Inflammatory macrophage treated with lipopolysaccharide for 4 hours (primary cell): ENCODE data around the gene RS1.

Experiments used
- DNase-seq: peaks from one replicate; pipeline ENCODE4 v3.0.0-alpha.2; 2020

RS1 gene

DNA sequence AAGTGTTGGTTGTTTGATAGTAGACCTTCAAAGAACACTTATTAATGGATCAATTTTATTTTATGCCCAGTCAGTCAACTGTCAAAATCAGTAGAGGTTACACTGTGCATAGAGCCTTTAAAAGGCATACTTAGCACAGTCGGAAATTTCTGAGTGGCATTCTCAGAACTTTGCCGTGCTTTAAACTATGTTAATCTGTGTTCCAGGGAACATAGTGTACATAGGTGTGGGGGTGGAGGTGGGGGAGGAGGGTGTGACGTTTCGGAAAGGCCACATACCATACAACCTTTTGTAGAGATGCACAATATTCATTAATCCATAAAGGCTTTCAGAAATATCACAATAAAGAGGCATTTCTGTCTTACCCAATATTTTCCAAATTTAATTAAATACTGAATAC is 75.8 kb downstream of the RS1 start:
- DNase-seq = no peak

DNA sequence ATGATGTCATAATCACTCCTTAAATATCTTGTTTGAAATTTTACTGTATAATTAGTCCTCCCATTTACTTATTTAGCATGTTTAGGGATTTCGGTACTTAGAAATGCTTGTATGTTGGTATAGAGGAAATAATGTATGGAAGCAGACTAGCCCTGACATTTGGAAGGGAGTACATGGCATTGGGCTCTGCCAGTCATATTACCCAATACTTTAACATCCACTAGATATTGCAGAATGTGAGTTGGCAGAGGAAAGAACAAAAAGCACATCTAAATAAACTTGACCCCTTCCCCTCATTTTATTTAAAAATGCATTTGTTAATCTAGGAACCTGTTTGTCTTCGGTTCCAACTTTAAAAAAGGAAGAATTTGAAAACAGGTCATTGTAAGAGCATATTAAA is 77.8 kb downstream of the RS1 start:
- no peak for DNase-seq

DNA sequence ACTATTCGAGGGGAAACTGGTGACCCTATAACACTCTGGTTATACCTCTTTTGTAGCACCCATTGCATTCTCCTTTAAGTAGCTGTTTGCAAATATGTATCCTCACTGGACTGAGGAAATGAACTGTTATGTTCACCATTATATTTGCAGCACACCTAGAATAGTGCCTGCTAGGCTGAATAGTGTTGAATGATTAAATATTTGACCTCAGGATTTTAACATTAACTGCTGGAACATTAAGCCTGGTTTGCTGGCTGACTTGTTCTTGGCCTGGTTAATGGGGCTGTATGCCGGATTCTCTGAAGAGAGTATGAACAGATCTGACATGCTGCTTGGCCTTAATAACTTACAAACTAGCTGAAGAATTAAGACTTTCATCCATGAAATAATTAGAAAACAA is 80.1 kb downstream of the RS1 start:
- DNase-seq = no peak
